ENCODE results near the gene FGF21. TPM values are rescaled to one million over a fixed set of nuclear protein-coding genes. Genes with fewer than 3 reads are reported as not detected.

FGF21 gene
- total RNA-seq, 1 donor from 2014 or later, result not detected

- H3K27ac Mint-ChIP-seq (ENCODE audit: unreplicated experiment), result no peak overlapping the region
- no peaks in the 10 kb centered on the region for H3K36me3 Mint-ChIP-seq (ENCODE audit: unreplicated experiment)
- H3K27me3 Mint-ChIP-seq (ENCODE audit: unreplicated experiment), result peaks cover 18% of the 10 kb centered on the region
- DNase-seq, result no peak
- no peak for TF ChIP-seq CTCF (IDR thresholded peaks at IDR 0.05; ENCODE audit: partially characterized antibody, unreplicated experiment)
- peaks cover 6% of the 10 kb centered on the region for H3K9me3 Mint-ChIP-seq (ENCODE audit: unreplicated experiment)
- peaks cover 6% of the 10 kb centered on the region for H3K4me1 Mint-ChIP-seq (ENCODE audit: low read depth, unreplicated experiment)
- no peak overlapping the region for H3K4me3 Mint-ChIP-seq (ENCODE audit: unreplicated experiment)
Measured at GRCh38 chr19:48749571-48750198, 5.6 kb upstream of the FGF21 start.

DNA sequence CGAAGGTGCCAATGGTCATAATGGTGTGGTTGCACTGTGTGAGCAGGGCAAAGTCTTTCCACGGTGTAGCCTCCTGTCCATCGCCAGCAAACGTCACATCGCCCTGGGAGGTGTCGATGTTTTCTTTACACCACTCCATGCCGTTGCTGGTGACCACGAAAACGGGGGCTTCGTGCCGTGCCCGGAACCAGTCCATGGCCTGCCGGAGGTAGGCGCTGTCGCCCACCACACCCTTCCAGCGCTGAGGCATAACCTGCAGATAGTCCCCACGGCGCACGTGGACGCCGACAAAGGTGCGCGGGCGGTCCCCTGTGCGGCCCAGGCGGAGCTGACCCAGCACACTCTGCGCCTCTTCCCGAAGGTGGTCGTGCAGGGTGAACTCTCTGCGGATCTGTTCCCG lies 5.0 kb upstream of the FGF21 start:
- TF ChIP-seq CTCF (IDR thresholded peaks at IDR 0.05; ENCODE audit: partially characterized antibody, unreplicated experiment), result no peak
- Mint-ChIP-seq H3K27ac (ENCODE audit: unreplicated experiment) (no peak overlapping the region), H3K9me3 (ENCODE audit: unreplicated experiment) (peaks cover 6% of the 10 kb centered on the region), H3K4me3 (ENCODE audit: unreplicated experiment) (no peak overlapping the region), H3K4me1 (ENCODE audit: low read depth, unreplicated experiment) (peaks cover 7% of the 10 kb centered on the region), H3K36me3 (ENCODE audit: unreplicated experiment) (no peaks in the 10 kb centered on the region), H3K27me3 (ENCODE audit: unreplicated experiment) (peaks cover 18% of the 10 kb centered on the region)
- no peak for DNase-seq

GRCh38 chr19:48750771-48751504 lies 4.4 kb upstream of the FGF21 start:
- Mint-ChIP-seq H3K27me3 (ENCODE audit: unreplicated experiment) (peaks cover 18% of the 10 kb centered on the region), H3K9me3 (ENCODE audit: unreplicated experiment) (peaks cover 6% of the 10 kb centered on the region), H3K4me1 (ENCODE audit: low read depth, unreplicated experiment) (peaks cover 7% of the 10 kb centered on the region), H3K27ac (ENCODE audit: unreplicated experiment) (no peak overlapping the region), H3K4me3 (ENCODE audit: unreplicated experiment) (peak overlapping the region; percentile 74), H3K36me3 (ENCODE audit: unreplicated experiment) (no peaks in the 10 kb centered on the region)
- DNase-seq, result no peak
- no peak for TF ChIP-seq CTCF (IDR thresholded peaks at IDR 0.05; ENCODE audit: partially characterized antibody, unreplicated experiment)

- Mint-ChIP-seq H3K9me3 (ENCODE audit: unreplicated experiment) (peaks cover 2% of the 10 kb centered on the region), H3K27ac (ENCODE audit: unreplicated experiment) (peak overlapping the region; percentile 15), H3K36me3 (ENCODE audit: unreplicated experiment) (no peaks in the 10 kb centered on the region), H3K27me3 (ENCODE audit: unreplicated experiment) (peaks cover 18% of the 10 kb centered on the region), H3K4me1 (ENCODE audit: low read depth, unreplicated experiment) (peaks cover 7% of the 10 kb centered on the region), H3K4me3 (ENCODE audit: unreplicated experiment) (peak overlapping the region; percentile 84)
- no peak for TF ChIP-seq CTCF (IDR thresholded peaks at IDR 0.05; ENCODE audit: partially characterized antibody, unreplicated experiment)
- DNase-seq, result no peak
Measured at GRCh38 chr19:48751845-48752495, 3.4 kb upstream of the FGF21 start.
